ENCODE results near the gene SLC44A1.
A peak's percentile ranks its signal among the peaks of the same experiment; 100 is the strongest.

The SLC44A1 gene

GRCh38 chr9:105441616-105442160 lies 197.2 kb downstream of the SLC44A1 start:
- no peak for DNase-seq

- DNase-seq: no peak
These were observed 198.7 kb downstream of the SLC44A1 start for GRCh38 chr9:105443121-105443520.

GRCh38 chr9:105444130-105444529 lies 199.7 kb downstream of the SLC44A1 start:
- DNase-seq: no peak

- DNase-seq: no peak
These were observed 200.9 kb downstream of the SLC44A1 start for GRCh38 chr9:105445203-105445881.

- DNase-seq: no peak
These were observed 202.9 kb downstream of the SLC44A1 start for GRCh38 chr9:105447386-105447813.

DNA sequence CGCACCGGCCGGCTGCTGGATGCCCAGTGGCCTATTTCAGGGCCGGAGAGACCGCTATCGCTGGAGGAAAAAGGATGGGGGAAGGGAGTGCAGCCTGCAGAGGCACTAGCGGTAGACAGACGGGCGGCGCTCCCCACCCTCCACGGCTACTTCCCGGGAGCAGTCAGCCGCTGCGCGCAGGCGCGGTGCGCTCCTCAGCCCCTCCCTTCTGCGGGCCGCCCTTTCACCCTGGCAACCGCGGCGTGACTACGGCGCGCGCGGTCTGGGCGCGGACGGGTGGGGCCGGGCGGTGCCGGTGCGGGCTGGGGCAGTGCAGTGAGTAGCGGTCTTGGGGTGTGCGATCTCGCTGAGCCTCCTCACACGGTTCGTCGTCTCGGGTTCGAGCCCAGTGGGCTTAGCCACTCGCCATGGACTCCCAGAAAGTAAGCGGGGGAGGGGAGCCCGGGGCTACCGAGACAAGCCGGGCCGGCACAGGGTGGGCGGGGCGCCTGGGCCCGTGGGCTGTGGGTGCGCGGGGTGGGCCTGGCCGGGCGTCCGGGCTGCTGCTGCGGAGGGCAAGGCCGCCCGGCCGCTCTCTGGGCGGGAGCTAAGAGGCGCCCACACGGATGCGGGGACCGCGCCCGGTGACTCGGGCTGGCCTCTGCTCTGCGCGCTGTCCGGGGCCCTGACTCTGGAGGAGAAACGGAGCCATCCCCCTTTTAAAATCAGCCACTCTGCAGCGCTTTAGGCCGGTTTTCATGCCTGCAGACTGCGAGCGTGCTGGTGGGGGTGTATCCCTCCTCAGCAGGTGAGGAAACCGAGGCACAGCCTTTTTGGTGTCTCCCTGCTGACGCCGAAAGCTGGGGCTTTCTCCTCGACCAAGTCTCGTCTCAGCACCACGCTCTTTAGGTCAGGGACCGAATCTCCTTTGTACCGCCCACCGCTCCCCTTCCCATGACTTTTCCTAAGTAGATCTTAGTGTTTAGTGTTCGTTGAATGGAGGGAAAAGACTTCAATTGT lies 203.7 kb downstream of the SLC44A1 start, which contains the start of gene FSD1L:
Gene FSD1L, plus strand, starts transcription at position 221 of the 999 bp plus-strand sequence. Its CDS starts 187 bp downstream, at position 408.
- DNase-seq: peak; percentile 84

DNA sequence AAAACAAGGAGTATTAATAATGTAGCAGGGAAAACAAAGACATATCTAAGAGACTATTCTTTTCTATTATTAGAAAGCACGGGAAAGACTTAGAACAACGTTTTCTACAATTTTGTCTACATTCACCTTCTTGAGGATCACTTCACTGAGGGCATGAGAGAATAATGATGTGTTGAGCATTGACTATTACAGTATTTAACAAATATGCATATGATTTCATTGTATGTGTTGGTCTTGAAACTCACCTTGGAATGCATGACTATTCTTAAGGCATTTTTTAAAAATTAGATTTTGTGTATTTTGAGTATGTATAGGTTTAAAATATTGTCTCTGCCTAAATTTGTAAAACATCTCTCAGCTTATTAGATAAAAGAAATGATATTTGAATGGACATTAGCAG lies 204.6 kb downstream of the SLC44A1 start:
- DNase-seq: no peak

DNA sequence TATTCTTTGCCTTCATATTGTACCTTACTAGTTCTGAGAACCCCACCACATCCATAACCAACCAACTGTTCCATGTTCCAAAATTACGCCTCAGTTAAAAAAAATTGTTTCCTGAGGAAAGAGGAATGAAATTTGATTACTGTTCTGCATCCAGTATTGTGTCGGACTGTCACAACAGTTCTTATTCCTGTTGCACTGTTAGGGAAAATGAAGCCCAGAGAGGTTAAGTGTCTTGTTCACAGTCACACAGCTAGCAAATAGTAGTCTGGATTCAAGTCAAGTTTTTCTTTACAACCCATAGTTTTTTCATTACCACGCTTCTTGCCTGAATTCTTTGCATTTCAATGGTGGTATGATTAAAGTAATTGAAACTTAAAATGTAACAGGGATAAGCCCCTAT lies 207.7 kb downstream of the SLC44A1 start:
- no peak for DNase-seq

- no peak for DNase-seq
These were observed 211.5 kb downstream of the SLC44A1 start for GRCh38 chr9:105455836-105456475.

GRCh38 chr9:105457560-105458294 lies 213.3 kb downstream of the SLC44A1 start:
- no peak for DNase-seq

DNA sequence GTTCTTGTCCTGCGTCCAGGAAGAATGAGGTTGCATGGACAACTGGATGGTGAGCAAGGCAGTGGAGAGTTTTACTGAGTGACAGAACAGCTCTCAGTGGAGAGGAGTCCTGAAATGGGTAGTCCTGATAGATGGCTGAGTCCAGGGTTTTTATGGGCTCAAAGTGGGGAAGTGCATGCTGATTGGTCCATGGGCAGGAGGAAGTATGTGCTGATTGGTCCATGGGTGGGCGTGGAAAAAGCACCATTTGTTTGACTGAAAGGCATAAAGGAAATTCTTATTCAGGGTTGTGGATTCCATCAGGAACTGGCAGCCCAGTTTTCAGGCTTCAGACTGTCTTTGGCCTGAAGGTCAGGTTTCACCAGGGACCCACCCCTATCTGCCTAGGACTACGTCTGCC lies 214.0 kb downstream of the SLC44A1 start:
- DNase-seq: no peak

DNA sequence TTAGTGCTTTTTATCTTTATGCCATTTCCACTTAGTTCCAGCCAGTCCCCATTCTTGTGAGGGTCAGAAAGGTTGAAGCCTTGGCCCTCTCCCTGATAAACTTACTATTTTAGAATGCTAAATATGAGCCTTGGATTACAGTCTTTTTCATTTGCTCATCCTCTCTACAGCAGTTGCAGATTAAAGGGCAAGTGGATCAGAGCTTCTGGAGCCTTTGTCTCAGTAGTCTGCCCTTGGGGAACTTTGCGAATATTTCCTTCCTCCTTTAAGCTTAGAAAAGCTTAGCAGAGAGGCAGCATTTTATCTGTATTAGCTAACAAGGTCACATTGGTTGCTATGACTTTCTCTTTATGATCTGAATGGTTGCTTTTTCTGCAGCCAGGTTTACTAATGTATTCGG lies 214.9 kb downstream of the SLC44A1 start:
- DNase-seq: no peak

DNA sequence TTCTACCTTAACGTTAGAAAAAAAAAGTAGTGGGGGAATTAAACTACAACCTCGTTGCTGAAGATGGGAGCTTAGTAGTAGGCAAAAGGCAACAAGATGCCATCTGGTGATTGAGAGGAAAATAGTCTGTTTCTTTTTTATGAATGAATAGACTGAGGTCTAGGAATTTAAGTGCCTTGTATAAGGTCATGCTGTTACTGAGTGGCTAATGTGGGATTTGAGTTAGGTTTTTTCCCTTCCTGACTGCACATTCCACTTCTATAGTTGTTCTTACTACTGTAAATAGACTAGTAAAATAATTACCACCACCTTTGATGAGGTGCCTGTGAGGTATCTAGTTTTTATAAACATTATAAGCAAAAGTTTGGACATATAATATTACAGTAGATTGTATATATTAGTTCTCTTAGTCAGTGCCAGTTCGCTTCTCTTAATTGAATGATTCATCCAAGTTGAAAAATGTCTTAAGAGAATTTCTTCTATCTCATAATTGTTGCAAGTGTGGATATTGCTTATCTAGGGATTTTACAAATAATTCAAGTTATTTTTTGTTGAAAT lies 222.5 kb downstream of the SLC44A1 start:
- no peak for DNase-seq

DNA sequence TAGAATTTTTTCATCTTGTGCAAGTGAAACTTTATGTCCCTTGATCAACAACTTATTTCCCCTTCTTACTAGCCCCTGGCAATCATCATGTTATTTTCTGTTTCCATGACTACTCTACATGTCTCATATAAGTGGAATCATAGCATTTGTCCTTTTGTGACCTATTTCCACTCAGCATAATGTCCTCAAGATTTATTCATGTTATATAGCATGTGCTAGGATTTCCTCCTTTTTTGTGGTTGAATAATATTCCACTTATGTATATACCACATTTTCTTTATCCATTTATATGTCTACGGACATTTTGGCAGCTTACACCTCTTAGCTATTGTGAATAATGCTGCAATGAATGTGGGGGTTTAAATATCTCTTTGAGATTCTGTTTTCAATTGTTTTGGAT lies 224.4 kb downstream of the SLC44A1 start:
- no peak for DNase-seq

GRCh38 chr9:105473221-105473620 lies 228.8 kb downstream of the SLC44A1 start:
- DNase-seq: no peak

- no peak for DNase-seq
These were observed 230.9 kb downstream of the SLC44A1 start for GRCh38 chr9:105475302-105475701.

DNA sequence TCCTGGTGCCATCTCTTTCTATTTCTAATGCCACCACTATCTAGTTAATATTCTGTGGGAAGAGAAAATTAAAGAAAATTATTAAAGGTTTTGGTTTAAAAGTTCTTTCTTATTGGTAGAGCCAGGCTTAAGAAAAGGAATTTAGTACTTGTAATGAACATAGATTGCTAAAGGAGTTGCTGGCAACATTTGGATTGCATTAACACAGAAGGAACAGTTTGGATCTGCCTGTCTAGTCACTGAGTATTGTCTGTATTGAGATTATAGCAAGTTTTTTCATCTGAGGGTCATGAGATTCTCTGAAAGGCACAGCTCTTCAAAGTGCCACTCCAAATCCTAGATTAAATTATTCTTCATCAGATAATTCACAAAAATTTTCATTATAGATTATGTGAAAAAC lies 235.4 kb downstream of the SLC44A1 start:
- no peak for DNase-seq

GRCh38 chr9:105483618-105484017 lies 239.2 kb downstream of the SLC44A1 start:
- DNase-seq: no peak

GRCh38 chr9:105484226-105484625 lies 239.8 kb downstream of the SLC44A1 start:
- no peak for DNase-seq

- DNase-seq: no peak
These were observed 240.7 kb downstream of the SLC44A1 start for GRCh38 chr9:105485131-105485530.
